Ovary (tissue), 3 donors: ENCODE measurements around the gene KCNAB1.

Experiments
- EP300 ChIP-seq: sonication (generic); formaldehyde crosslinking; IDR thresholded peaks from one replicate; pipeline ENCODE4 v1.6.1; 2017; ENCODE audit warnings: antibody characterized with exemption
- POLR2A ChIP-seq: fragments of 450-650 bp; IDR thresholded peaks from one replicate; pipeline ENCODE4 v1.6.1; 2017; ENCODE audit warnings: antibody characterized with exemption, mild to moderate bottlenecking, moderate library complexity
- TF ChIP-seq, protein P1 (sequence below), 3 donors: fragments of 450-650 bp in 2 of 3; fragments of 200-600 bp in 1 of 3; IDR thresholded peaks; one replicate each; pipeline versions ENCODE4 v1.5.1 to v1.8.0; 2016 to 2022; ENCODE audit warnings: antibody characterized with exemption in 3 of 3, mild to moderate bottlenecking in 1 of 3
- donor health status: DM: no; HTN: no; CAD: no.

DNA sequence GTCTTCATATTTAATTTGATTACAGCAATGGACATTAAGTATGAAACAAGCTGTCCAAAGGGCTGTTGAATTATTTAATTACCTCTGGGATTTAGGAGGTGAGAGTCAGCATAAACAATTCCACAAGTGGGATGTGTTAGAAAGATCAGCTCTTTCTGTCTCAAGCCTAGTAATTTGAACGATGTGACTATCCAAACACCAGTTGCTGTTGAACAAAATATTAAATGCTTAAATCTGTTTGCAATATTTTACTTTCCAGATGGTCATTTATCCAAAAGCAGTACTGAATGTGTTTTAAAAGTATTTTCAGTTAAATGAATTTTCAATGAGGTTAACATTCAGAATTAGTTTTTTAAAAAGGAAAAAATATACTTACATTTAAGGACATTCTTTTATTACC lies 12.7 kb downstream of the KCNAB1 start:
- TF ChIP-seq, protein P1, sequence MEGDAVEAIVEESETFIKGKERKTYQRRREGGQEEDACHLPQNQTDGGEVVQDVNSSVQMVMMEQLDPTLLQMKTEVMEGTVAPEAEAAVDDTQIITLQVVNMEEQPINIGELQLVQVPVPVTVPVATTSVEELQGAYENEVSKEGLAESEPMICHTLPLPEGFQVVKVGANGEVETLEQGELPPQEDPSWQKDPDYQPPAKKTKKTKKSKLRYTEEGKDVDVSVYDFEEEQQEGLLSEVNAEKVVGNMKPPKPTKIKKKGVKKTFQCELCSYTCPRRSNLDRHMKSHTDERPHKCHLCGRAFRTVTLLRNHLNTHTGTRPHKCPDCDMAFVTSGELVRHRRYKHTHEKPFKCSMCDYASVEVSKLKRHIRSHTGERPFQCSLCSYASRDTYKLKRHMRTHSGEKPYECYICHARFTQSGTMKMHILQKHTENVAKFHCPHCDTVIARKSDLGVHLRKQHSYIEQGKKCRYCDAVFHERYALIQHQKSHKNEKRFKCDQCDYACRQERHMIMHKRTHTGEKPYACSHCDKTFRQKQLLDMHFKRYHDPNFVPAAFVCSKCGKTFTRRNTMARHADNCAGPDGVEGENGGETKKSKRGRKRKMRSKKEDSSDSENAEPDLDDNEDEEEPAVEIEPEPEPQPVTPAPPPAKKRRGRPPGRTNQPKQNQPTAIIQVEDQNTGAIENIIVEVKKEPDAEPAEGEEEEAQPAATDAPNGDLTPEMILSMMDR (IDR thresholded peaks at IDR 0.05) = no peak
- TF ChIP-seq POLR2A = no peak
- no peak for TF ChIP-seq EP300
